A549 (cell line): ENCODE results near the gene SAG.

Experiments used
- CEBPB ChIP-seq, 2 experiments: fragments of >200 bp in 1 of 2; sonication (Bioruptor Twin) in 1 of 2; formaldehyde crosslinking in 1 of 2; IDR thresholded peaks; 2 replicates each; pipeline ENCODE4 v1.6.1; 2012 to 2016
- JUN ChIP-seq, 2 experiments: fragments of >200 bp; sonication (Bioruptor Twin); formaldehyde crosslinking; IDR thresholded peaks; 2 replicates in 1 of 2; 3 replicates in 1 of 2; pipeline ENCODE4 v1.6.1; 2016 to 2017

GRCh38 chr2:233259730-233260129 lies 47.9 kb upstream of the SAG start:
- TF ChIP-seq JUN (IDR thresholded peaks at IDR 0.05) (no peak), CEBPB (IDR thresholded peaks at IDR 0.05) (no peak)
